Measurements from ENCODE around the gene MAD2L2. TPM values are rescaled to one million over a fixed set of nuclear protein-coding genes. Genes with fewer than 3 reads are reported as not detected.
A peak's percentile ranks its signal among the peaks of the same experiment; 100 is the strongest.

Gene MAD2L2
- total RNA-seq, 2 experiments from 2014 or later: 59.2 to 63.1 TPM

DNA sequence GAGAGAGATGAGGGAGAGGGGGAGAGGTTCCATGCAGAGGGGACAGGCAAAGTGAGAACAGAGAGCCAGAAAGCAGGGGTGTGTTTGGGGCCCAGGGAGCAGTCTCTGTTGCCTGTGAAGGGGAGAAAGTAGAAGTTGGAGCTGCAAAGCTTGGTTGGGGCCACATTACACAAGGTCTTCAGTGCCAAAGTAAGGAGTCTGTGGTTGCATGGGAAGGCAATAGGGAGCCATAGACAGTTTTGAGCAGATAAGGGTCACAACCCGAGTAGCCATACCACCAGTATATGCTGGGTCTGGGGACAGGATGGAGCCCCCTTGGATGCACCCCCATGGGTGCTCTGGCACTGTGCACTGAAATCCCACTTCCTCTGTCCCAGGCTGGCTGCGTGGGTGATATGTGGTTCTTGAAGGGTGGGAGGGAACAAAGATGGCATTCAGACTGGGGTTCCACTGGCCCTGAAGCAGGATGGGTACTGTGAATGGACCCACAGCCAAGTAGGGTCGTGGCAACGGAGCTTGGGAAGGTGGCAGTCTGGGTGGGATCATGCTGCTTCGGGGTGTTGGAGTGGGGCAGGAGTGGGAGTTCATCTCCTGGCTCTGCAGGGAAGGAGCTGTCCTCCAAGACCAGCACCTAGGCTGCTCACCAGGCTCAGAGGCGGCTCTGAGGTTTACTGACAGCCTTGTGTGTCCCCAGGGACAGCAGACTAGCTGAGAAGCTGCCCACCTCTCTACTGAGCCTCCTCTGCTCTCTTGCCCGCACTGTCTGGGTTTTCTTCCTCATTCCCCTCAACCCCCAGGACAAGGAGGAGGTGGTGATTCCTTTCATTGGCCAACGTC lies 22.6 kb upstream of the MAD2L2 start:
- peaks cover 1% of the 10 kb centered on the region for H3K4me1 Mint-ChIP-seq
- no peak overlapping the region for H3K27ac Mint-ChIP-seq
- no peak for DNase-seq
- no peaks in the 10 kb centered on the region for H3K9me3 Mint-ChIP-seq
- ChIA-PET CTCF (no interaction called here), POLR2A (interaction anchor here (2.8 kb wide), 1 partner anchor 16 kb away, joined by 8 read pairs; no protein-coding TSS in a partner anchor)
- no peak overlapping the region for H3K4me3 Mint-ChIP-seq
- no peaks in the 10 kb centered on the region for H3K36me3 Mint-ChIP-seq (ENCODE audit: low read depth)
- peaks cover 23% of the 10 kb centered on the region for H3K27me3 Mint-ChIP-seq

DNA sequence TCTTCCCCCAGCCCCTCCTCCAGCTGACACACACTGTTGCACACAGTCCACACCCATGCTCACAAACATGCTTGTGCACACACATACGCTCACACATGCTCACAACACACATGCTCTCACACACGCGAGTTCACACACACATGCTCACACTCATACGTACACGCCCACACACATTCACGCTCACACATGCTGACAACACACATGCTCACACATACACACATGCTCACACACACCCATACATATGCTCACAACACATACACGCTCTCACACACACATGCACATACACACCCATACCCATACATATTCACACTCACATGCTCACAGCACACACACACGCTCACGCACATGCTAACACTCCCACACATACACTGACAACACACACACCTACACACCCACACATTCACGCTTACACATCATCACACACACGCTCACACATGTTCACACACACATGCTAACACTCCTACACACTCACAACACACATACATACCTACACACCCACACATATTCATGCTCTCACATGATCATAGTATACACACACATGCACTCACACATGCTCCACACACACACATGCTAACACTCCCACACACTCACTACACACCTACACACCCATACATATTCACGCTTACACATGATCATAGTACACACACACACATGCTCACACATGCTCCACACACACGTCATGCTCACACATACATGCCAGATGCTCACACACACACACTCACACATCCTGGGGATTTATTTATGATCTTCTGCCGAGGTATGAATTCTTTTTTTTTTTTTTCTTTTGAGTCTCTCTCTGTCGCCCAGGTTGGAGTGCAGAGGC lies 21.2 kb upstream of the MAD2L2 start:
- CTCF ChIA-PET: interaction anchor here (1.0 kb wide), 1 partner anchor 8 kb away, joined by 3 read pairs; no protein-coding TSS in a partner anchor
- no peaks in the 10 kb centered on the region for H3K9me3 Mint-ChIP-seq
- POLR2A ChIA-PET: interaction anchor here (2.8 kb wide), 1 partner anchor 17 kb away, joined by 8 read pairs; no protein-coding TSS in a partner anchor
- no peak for DNase-seq
- no peaks in the 10 kb centered on the region for H3K36me3 Mint-ChIP-seq (ENCODE audit: low read depth)
- H3K4me3 Mint-ChIP-seq: no peak overlapping the region
- peaks cover 23% of the 10 kb centered on the region for H3K27me3 Mint-ChIP-seq
- no peak overlapping the region for H3K27ac Mint-ChIP-seq
- peaks cover 3% of the 10 kb centered on the region for H3K4me1 Mint-ChIP-seq

DNA sequence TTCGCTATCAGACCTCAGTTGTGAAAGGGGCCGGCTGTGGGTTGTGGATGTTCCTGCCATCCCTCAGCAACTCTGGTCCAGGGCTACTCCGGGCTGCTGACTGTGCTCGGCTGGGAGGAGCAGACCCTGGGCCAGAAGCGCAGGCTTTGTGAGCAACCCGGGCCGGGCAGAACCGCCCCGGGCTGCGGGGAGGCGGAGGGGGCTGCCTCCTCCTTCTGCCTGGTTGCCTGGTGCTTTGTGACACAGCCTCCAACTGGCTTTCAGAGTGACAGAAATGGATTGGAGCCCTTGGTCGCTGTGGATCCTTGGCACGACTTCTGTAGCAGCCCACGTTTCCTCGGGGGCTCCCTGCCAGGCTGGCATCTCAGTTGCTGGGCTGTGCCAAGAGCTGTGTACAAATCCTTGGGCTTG lies 20.6 kb upstream of the MAD2L2 start:
- Mint-ChIP-seq H3K27ac (no peak overlapping the region), H3K9me3 (no peaks in the 10 kb centered on the region), H3K4me3 (no peak overlapping the region), H3K4me1 (peaks cover 3% of the 10 kb centered on the region), H3K27me3 (peaks cover 23% of the 10 kb centered on the region), H3K36me3 (ENCODE audit: low read depth) (no peaks in the 10 kb centered on the region)
- no peak for DNase-seq
- CTCF ChIA-PET: interaction anchor here (1.0 kb wide), 1 partner anchor 9 kb away, joined by 3 read pairs; no protein-coding TSS in a partner anchor
- POLR2A ChIA-PET: no interaction called here

DNA sequence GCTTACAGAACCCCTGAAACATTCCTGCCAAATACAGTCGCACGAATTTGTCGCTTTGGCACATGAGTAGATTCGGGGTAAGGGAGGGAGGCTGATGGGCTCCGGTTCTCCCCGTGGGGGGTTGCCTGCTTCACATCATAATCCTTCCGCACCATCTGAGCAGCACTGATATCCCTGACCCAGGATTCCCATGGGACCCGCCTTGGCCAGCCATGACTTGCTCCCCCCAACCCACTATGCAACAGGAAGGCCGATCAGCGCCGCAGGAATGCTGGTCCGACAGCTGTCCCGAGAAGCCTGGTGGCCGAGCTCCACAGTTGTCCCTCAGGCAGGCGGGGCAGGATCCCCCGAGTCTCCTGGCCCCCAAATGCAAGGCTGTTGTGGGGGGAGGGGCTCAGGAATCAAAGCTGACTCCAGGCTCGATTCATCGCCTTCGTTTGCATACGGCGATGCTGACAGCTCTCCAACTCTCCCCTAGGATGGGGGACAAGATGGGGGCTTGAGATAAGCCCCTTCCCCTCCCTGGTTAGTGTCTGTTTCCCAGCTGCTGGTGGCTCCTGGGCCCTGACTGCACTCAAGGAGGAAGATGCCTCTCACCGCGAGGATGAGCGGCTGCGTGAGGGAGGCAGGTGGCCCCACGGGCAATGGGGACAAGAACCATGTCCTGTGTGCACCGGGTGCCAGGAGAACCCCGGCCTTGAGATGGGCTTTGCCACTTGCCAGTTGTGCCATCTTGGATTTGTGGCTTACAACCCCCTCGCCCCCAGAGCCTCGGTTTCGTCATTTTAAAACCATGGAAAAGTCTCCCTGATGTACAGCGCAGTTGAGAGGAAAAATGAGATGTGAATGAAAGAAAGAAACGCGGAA lies 19.9 kb upstream of the MAD2L2 start:
- ChIA-PET POLR2A (no interaction called here), CTCF (interaction anchor here (0.7 to 1.1 kb wide), 4 partner anchors 9 to 37 kb away, joined by 3 to 5 read pairs (median 3); partner anchors contain the start of gene FBXO6)
- H3K27ac Mint-ChIP-seq: no peak overlapping the region
- H3K4me1 Mint-ChIP-seq: peaks cover 3% of the 10 kb centered on the region
- H3K4me3 Mint-ChIP-seq: no peak overlapping the region
- DNase-seq: no peak
- H3K36me3 Mint-ChIP-seq (ENCODE audit: low read depth): no peaks in the 10 kb centered on the region
- peaks cover 23% of the 10 kb centered on the region for H3K27me3 Mint-ChIP-seq
- no peaks in the 10 kb centered on the region for H3K9me3 Mint-ChIP-seq

DNA sequence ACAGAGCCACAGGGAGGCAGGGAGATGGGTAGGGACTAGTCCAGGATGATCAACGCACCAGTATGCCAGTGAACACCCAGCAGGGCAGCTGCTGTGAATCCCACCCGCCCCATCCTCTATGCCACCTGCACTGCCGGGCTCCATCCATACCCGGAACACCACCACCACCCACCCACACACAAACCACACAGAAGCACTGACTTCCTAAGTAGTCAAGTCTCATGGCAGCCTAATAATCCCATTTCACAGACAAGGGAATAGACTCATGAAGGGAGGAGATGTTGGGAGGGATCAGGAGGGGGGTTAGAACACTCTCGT lies 16.9 kb upstream of the MAD2L2 start:
- no peak overlapping the region for H3K27ac Mint-ChIP-seq
- H3K9me3 Mint-ChIP-seq: no peaks in the 10 kb centered on the region
- no peaks in the 10 kb centered on the region for H3K36me3 Mint-ChIP-seq (ENCODE audit: low read depth)
- DNase-seq: no peak
- ChIA-PET POLR2A (no interaction called here), CTCF (interaction anchor here (0.6 kb wide), 1 partner anchor 21 kb away, joined by 3 read pairs; no protein-coding TSS in a partner anchor)
- no peak overlapping the region for H3K4me3 Mint-ChIP-seq
- H3K27me3 Mint-ChIP-seq: peaks cover 30% of the 10 kb centered on the region
- peaks cover 16% of the 10 kb centered on the region for H3K4me1 Mint-ChIP-seq

DNA sequence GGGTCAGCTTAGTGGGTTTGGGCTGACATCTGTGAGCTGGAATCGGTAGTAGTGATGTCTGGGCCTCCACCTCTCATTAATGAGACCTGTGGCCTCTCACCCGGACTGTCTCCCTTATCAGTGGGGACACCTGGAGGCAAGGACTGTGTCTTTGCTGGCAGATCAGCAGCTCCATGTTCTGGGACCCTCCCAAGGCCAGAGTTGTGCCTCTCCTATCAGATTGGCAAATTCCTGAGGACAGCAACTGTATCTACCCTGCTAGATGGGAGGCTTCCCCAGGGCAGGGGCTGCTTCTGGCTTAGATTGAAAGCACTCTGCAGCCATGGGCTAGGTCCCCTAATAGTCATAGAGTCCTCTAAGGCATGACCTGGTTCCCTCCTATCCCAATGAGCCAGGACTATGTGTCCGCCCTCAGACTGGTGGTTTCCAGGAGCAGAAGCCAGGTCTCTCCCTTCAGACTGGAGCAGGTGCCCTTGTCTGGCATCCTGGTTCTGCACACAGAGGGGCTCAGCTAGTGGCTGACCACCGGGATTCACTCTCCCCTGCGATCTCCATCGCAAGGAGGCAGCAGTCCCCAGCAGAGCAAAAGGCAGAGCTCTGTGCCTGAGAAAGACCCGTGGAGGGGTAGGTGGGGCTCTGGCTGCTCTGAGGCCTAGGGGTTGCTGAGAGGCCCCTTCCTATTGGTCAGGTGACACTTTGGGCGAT lies 16.4 kb upstream of the MAD2L2 start:
- Mint-ChIP-seq H3K36me3 (ENCODE audit: low read depth) (no peaks in the 10 kb centered on the region), H3K4me3 (no peak overlapping the region), H3K9me3 (no peaks in the 10 kb centered on the region), H3K27ac (no peak overlapping the region), H3K27me3 (peaks cover 35% of the 10 kb centered on the region), H3K4me1 (peaks cover 21% of the 10 kb centered on the region)
- CTCF ChIA-PET: interaction anchor here (0.6 to 1.9 kb wide), 3 partner anchors 11 to 33 kb away, joined by 3 to 10 read pairs (median 3); partner anchors contain the start of gene FBXO6
- DNase-seq: no peak
- POLR2A ChIA-PET: interaction anchor here (3.6 kb wide), 1 partner anchor 33 kb away, joined by 18 read pairs; the partner anchor contains the start of gene FBXO6

DNA sequence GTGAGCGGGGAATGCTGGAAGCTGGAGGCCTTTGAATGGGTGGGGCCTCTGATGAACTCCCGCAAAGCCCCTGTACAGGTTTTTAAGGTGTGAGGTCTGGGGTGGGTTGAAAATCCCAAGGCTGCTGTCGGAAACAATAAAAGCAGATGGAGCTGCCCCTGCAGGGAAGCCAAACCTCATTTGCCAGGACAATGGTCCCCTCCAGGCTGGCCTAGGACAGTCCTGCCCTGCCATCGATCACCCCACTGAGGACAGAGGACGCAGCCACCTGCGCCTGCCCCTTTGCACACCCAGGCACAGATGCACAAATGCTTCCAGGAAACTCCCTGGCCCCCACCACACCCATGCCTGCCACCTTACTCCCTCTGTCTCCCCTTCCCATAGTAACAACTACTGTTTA lies 14.9 kb upstream of the MAD2L2 start:
- H3K9me3 Mint-ChIP-seq: no peaks in the 10 kb centered on the region
- POLR2A ChIA-PET: interaction anchor here (1.2 to 3.6 kb wide), 3 partner anchors 14 to 212 kb away, joined by 4 to 18 read pairs (median 5); partner anchors contain the start of gene FBXO6
- H3K4me3 Mint-ChIP-seq: no peak overlapping the region
- no peaks in the 10 kb centered on the region for H3K36me3 Mint-ChIP-seq (ENCODE audit: low read depth)
- no peak overlapping the region for H3K27ac Mint-ChIP-seq
- H3K4me1 Mint-ChIP-seq: peaks cover 25% of the 10 kb centered on the region
- CTCF ChIA-PET: interaction anchor here (1.3 to 1.9 kb wide), 2 partner anchors 24 to 31 kb away, joined by 4 to 10 read pairs; partner anchors contain the start of gene FBXO6
- DNase-seq: no peak
- H3K27me3 Mint-ChIP-seq: peaks cover 34% of the 10 kb centered on the region

DNA sequence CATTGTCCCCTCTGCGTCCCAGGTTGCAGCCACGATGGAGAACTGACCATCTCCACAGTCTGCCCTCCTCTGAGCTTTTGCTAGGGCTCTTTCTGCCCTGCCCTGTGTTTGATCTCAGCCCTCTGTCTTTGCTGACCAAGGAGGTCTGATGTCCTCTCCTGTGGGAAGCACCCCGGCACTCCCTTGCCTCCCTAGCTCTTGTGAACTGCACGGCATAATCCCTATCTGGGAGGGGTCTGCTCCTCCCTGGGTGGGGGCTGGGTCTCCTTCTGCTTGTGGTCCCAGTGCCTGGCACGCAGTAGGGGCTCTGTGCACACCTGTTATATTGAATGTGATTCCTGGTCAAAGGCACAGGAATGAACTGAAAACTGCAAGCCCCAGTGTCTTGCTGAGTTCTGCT lies 13.0 kb upstream of the MAD2L2 start:
- POLR2A ChIA-PET: interaction anchor here (1.2 to 3.6 kb wide), 4 partner anchors 12 to 216 kb away, joined by 3 to 18 read pairs (median 12); partner anchors contain the start of genes FBXO6 and MAD2L2
- Mint-ChIP-seq H3K4me3 (no peak overlapping the region), H3K27ac (peak overlapping the region; percentile 59), H3K27me3 (peaks cover 47% of the 10 kb centered on the region), H3K36me3 (ENCODE audit: low read depth) (no peaks in the 10 kb centered on the region), H3K4me1 (peaks cover 31% of the 10 kb centered on the region), H3K9me3 (no peaks in the 10 kb centered on the region)
- DNase-seq: no peak
- CTCF ChIA-PET: interaction anchor here (1.0 to 2.3 kb wide), 3 partner anchors 17 to 29 kb away, joined by 3 to 9 read pairs (median 7); partner anchors contain the start of gene FBXO6

DNA sequence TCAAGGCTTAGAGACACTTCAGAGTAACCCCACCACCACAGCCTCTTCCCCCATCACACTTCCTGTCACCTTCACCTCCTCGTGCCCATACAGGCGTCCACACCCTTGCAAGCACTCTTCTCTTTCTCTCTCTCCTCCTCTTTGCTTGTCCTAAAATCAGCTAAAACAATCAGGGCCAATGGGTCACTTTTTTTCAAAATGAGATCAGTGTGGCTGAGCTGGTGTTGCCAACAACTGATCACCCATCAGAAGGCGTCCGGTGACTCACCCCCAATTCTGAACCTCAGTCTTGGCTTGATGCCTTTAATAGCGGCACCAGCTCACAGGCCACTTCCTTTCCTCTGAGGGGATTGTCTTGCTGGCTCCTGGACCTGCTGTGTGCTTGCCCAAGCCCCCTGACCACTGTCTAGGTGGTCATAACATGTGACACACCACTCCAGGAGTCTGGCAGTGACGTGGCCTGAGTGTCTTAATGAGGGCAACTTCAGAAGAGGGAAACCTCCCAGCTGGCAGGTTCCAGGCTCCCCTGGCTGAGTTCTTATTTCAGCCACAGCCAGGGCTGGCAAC lies 12.2 kb upstream of the MAD2L2 start:
- peaks cover 49% of the 10 kb centered on the region for H3K27me3 Mint-ChIP-seq
- peak; percentile 72 for DNase-seq

DNA sequence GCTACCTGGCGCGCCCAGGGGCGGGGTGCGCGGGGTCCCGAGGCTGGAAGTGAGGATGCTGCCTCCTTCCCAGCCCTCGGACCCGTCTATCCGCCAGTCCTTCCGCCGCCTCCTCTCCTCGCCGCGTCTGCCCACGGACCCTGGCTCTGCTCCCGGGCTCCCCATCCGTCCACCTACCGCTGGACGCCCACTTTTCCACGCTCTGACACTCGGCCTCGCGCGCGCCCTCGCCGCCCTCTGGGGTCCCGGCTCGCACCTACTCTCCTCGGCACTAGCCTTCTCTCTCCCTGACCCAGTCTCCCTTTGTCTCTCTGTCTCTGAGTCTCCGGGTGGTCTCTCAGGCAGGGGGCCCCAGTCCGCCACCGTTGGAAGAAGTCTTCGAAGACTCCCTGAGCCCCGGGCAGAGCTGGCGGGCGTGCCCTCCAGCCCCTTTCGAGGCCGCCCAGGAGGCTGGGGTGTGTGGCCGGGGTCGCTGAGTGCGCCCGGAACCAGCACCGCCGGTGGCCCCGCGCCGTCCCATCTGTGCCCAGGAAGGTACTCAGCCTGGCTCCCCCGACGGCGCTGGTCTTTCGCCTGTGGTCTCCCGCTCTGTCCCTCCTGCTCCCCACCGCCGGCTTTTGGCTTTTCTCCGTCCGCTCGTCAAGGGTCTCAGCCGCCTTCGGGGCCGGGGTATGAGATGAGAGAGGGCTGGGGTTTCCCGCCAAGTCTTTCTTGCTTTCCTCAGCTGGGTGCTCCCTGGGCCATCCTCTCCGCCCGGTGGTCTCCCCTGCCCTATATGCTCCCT lies 11.2 kb upstream of the MAD2L2 start:
- Mint-ChIP-seq H3K4me3 (peak overlapping the region; percentile 49), H3K4me1 (peaks cover 28% of the 10 kb centered on the region), H3K9me3 (no peaks in the 10 kb centered on the region), H3K36me3 (ENCODE audit: low read depth) (no peaks in the 10 kb centered on the region), H3K27me3 (peaks cover 54% of the 10 kb centered on the region), H3K27ac (no peak overlapping the region)
- POLR2A ChIA-PET: interaction anchor here (1.2 to 2.9 kb wide), 4 partner anchors 10 to 216 kb away, joined by 3 to 14 read pairs (median 12); partner anchors contain the start of gene MAD2L2
- CTCF ChIA-PET: interaction anchor here (0.9 to 2.3 kb wide), 5 partner anchors 11 to 41 kb away, joined by 3 to 11 read pairs (median 6); partner anchors contain the start of gene MAD2L2
- DNase-seq: no peak

More for the DNA sequence above, 12.2 kb upstream of the MAD2L2 start:
- CTCF ChIA-PET: interaction anchor here (1.0 to 2.3 kb wide), 5 partner anchors 12 to 42 kb away, joined by 3 to 9 read pairs (median 6); partner anchors contain the start of genes FBXO6 and MAD2L2
- Mint-ChIP-seq H3K36me3 (ENCODE audit: low read depth) (no peaks in the 10 kb centered on the region), H3K27ac (peak overlapping the region; percentile 23), H3K9me3 (no peaks in the 10 kb centered on the region), H3K4me3 (peak overlapping the region; percentile 28), H3K4me1 (peaks cover 31% of the 10 kb centered on the region)
- POLR2A ChIA-PET: interaction anchor here (0.7 to 1.9 kb wide), 7 partner anchors 12 to 217 kb away, joined by 3 to 13 read pairs (median 3); partner anchors contain the start of genes AGTRAP, FBXO6 and MAD2L2
